Measurements from ENCODE around the gene MEI1. TPM values are rescaled to one million over a fixed set of nuclear protein-coding genes. Genes with fewer than 3 reads are reported as not detected.

Gene MEI1
- total RNA-seq, 1 experiment from 2014 or later: 0.18 TPM

DNA sequence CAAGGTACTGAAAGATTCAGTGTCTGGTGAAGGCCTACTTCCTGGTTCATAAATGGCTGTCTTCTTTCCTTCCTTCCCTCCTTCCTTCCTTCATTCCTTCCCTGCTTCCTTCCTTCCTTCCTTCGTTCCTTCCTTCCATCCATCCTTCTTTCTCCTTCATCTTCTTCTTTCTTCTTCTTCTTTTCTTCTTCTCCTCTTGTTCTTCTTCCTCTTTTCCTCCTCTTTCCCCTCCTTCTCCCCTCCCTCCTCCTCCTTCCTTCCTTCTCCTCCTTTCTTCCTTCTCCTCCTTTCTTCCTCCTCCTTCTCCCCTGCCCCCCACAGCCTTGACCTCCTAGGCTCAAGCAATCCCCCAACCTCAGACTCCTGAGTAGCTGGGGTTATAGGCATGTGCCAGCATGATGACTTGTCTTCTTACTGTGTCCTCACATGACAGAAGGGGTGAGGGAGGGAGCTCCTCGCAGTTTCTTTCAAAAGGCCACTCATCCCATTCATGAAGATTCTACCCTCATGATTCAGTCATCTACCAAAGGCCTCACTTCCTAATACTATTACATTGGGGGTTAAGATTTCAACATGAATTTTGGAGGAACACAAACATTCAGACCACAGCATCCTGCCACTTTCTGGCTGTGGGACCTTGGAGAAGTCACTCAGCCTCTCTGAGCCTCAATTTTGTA is 78.6 kb downstream of the MEI1 start:
- CTCF ChIA-PET: no interaction called here
- no peak for TF ChIP-seq TCF7L2 (IDR thresholded peaks at IDR 0.05; ENCODE audit: low read depth, low read length)
- TF ChIP-seq, protein P1, sequence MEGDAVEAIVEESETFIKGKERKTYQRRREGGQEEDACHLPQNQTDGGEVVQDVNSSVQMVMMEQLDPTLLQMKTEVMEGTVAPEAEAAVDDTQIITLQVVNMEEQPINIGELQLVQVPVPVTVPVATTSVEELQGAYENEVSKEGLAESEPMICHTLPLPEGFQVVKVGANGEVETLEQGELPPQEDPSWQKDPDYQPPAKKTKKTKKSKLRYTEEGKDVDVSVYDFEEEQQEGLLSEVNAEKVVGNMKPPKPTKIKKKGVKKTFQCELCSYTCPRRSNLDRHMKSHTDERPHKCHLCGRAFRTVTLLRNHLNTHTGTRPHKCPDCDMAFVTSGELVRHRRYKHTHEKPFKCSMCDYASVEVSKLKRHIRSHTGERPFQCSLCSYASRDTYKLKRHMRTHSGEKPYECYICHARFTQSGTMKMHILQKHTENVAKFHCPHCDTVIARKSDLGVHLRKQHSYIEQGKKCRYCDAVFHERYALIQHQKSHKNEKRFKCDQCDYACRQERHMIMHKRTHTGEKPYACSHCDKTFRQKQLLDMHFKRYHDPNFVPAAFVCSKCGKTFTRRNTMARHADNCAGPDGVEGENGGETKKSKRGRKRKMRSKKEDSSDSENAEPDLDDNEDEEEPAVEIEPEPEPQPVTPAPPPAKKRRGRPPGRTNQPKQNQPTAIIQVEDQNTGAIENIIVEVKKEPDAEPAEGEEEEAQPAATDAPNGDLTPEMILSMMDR (IDR thresholded peaks at IDR 0.05): no peak
- no peak for TF ChIP-seq SIN3A (IDR thresholded peaks at IDR 0.05; ENCODE audit: borderline replicate concordance, insufficient read depth, low read depth, low read length)
- no peak for TF ChIP-seq POLR2AphosphoS5 (IDR thresholded peaks at IDR 0.05; ENCODE audit: low read depth, low read length)
- TF ChIP-seq, protein P2, sequence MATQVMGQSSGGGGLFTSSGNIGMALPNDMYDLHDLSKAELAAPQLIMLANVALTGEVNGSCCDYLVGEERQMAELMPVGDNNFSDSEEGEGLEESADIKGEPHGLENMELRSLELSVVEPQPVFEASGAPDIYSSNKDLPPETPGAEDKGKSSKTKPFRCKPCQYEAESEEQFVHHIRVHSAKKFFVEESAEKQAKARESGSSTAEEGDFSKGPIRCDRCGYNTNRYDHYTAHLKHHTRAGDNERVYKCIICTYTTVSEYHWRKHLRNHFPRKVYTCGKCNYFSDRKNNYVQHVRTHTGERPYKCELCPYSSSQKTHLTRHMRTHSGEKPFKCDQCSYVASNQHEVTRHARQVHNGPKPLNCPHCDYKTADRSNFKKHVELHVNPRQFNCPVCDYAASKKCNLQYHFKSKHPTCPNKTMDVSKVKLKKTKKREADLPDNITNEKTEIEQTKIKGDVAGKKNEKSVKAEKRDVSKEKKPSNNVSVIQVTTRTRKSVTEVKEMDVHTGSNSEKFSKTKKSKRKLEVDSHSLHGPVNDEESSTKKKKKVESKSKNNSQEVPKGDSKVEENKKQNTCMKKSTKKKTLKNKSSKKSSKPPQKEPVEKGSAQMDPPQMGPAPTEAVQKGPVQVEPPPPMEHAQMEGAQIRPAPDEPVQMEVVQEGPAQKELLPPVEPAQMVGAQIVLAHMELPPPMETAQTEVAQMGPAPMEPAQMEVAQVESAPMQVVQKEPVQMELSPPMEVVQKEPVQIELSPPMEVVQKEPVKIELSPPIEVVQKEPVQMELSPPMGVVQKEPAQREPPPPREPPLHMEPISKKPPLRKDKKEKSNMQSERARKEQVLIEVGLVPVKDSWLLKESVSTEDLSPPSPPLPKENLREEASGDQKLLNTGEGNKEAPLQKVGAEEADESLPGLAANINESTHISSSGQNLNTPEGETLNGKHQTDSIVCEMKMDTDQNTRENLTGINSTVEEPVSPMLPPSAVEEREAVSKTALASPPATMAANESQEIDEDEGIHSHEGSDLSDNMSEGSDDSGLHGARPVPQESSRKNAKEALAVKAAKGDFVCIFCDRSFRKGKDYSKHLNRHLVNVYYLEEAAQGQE (IDR thresholded peaks at IDR 0.05; ENCODE audit: insufficient read depth in 1 of 2, low read depth in 2 of 2, low read length in 1 of 2): no peak
- no peaks in the 10 kb centered on the region for H3K36me3 ChIP-seq (ENCODE audit: control insufficient read depth, insufficient read depth, low read length)
- H3K27me3 ChIP-seq (ENCODE audit: control insufficient read depth, insufficient read depth, low read length): no peaks in the 10 kb centered on the region
- H3K4me1 ChIP-seq (ENCODE audit: control insufficient read depth, insufficient read depth, low read length): no peaks in the 10 kb centered on the region
- in situ Hi-C loops (cut with HindIII; ENCODE audit: low pct_unique_long_range_greater_than_20kb, low sequenced_read_pairs): no loop called here
- no peak overlapping the region for H3K27ac ChIP-seq (ENCODE audit: low read length)
- POLR2A ChIA-PET: no interaction called here
- intact Hi-C loops (cut with micrococcal nuclease; ENCODE audit: unreplicated experiment): no loop called here
- DNase-seq (ENCODE audit: low read depth, low spot score) (no peak), ATAC-seq (no peak)
- H3K9me3 ChIP-seq (ENCODE audit: control insufficient read depth, insufficient read depth, low read depth, low read length): no peaks in the 10 kb centered on the region
- no peak overlapping the region for H3K4me3 ChIP-seq (ENCODE audit: low read depth in 2 of 2, low read length in 2 of 2)
- no TSS peak for BruUV-seq (replicated peaks)

DNA sequence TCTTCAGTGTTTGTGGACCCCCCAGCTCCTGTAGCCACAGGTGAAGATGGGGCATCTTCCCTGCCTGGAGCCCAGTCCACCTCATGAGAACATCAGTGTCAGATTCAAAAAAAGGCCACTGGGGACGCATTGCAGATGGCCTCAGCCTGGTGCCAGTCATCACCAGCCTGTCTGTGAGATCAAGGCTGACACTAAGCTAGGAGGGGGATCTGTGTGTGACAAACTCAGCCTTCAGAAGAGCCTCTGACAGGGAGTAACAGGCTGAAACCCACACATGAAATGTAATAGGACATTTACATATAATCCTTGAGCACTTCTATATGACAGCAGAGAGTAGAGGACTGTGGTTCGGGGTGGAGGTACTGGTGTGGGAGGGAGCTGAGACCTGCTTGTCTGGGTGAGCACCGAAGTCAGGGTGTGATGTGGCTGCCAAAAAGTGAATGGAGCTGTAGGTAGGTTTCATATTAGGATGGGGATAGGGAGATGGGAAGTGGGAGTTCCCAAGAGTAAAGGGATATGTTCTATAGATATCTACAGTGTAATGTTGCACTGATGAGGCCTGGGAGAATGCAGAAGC is 80.7 kb downstream of the MEI1 start:
- BruUV-seq (replicated peaks): no TSS peak
- POLR2A ChIA-PET: no interaction called here

More for the DNA sequence above, 80.7 kb downstream of the MEI1 start:
- intact Hi-C loops (cut with micrococcal nuclease; ENCODE audit: unreplicated experiment) (no loop called here), in situ Hi-C loops (cut with HindIII; ENCODE audit: low pct_unique_long_range_greater_than_20kb, low sequenced_read_pairs) (no loop called here)
- TF ChIP-seq SIN3A (IDR thresholded peaks at IDR 0.05; ENCODE audit: borderline replicate concordance, insufficient read depth, low read depth, low read length): no peak
- no peak for TF ChIP-seq POLR2AphosphoS5 (IDR thresholded peaks at IDR 0.05; ENCODE audit: low read depth, low read length)
- DNase-seq (ENCODE audit: low read depth, low spot score): no peak
- H3K27ac ChIP-seq (ENCODE audit: low read length): no peak overlapping the region
- ATAC-seq: no peak
- CTCF ChIA-PET: no interaction called here
- H3K27me3 ChIP-seq (ENCODE audit: control insufficient read depth, insufficient read depth, low read length): no peaks in the 10 kb centered on the region
- H3K36me3 ChIP-seq (ENCODE audit: control insufficient read depth, insufficient read depth, low read length): no peaks in the 10 kb centered on the region
- no peaks in the 10 kb centered on the region for H3K9me3 ChIP-seq (ENCODE audit: control insufficient read depth, insufficient read depth, low read depth, low read length)
- no peak overlapping the region for H3K4me3 ChIP-seq (ENCODE audit: low read depth in 2 of 2, low read length in 2 of 2)
- no peaks in the 10 kb centered on the region for H3K4me1 ChIP-seq (ENCODE audit: control insufficient read depth, insufficient read depth, low read length)

All from Panc1 (cell line).